Choroid plexus epithelial cell (primary cell): Measurements from ENCODE around the gene KCNS3.

Source experiments
- DNase-seq: peaks from one replicate; pipeline ENCODE4 v3.0.0-alpha.2; 2010; ENCODE audit warnings: low read depth
- H3K4me3 ChIP-seq: 2 replicates; pipeline ENCODE4 v1.5.1; 2011; ENCODE audit warnings: low read depth, mild to moderate bottlenecking, control low read depth, low read length, moderate library complexity
- TF ChIP-seq, protein P1 (sequence below): conservative IDR thresholded peaks from 2 replicates; pipeline ENCODE4 v1.5.1; 2011; ENCODE audit warnings: low read depth, mild to moderate bottlenecking, control low read depth, inconsistent platforms, low read length, moderate library complexity

KCNS3 gene

GRCh38 chr2:17878281-17879136 lies at the start of gene KCNS3:
KCNS3 (plus strand) TSS chr2:17878667; CDS start chr2:17931009, 52,342 bp downstream.
- TF ChIP-seq, protein P1, sequence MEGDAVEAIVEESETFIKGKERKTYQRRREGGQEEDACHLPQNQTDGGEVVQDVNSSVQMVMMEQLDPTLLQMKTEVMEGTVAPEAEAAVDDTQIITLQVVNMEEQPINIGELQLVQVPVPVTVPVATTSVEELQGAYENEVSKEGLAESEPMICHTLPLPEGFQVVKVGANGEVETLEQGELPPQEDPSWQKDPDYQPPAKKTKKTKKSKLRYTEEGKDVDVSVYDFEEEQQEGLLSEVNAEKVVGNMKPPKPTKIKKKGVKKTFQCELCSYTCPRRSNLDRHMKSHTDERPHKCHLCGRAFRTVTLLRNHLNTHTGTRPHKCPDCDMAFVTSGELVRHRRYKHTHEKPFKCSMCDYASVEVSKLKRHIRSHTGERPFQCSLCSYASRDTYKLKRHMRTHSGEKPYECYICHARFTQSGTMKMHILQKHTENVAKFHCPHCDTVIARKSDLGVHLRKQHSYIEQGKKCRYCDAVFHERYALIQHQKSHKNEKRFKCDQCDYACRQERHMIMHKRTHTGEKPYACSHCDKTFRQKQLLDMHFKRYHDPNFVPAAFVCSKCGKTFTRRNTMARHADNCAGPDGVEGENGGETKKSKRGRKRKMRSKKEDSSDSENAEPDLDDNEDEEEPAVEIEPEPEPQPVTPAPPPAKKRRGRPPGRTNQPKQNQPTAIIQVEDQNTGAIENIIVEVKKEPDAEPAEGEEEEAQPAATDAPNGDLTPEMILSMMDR, result no peak
- peak; percentile 19 for DNase-seq
- H3K4me3 ChIP-seq, result peak within 1 kb of the TSS; percentile 57

GRCh38 chr2:17830053-17831034 lies 48.1 kb upstream of the KCNS3 start:
- peak overlapping the region; percentile 28 for H3K4me3 ChIP-seq
- DNase-seq, result peak; percentile 79
- TF ChIP-seq, protein P1, result peak; percentile 90

DNA sequence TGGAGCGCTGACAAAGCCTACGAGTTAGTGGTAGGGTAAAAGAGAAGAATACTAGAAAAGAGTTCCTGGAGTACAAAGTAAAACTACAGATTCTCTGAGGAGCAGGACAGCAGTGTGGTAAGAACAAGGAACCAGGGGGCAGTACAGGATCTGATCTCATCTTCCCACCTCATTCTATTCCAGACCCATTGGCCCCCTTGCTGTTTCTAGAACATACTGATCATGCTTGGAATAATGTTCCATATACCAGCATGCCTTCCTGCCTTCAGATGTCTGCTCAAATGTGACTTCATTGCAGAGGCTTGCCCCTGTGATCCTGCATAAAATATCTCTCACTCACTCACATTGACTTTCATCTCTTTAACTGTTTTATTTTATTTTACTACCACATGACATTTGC lies 43.0 kb upstream of the KCNS3 start:
- H3K4me3 ChIP-seq, result no peak overlapping the region
- peak; percentile 67 for DNase-seq
- TF ChIP-seq, protein P1, result peak; percentile 16

GRCh38 chr2:17839959-17840358 lies 38.5 kb upstream of the KCNS3 start:
- no peak overlapping the region for H3K4me3 ChIP-seq
- TF ChIP-seq, protein P1, result no peak
- no peak for DNase-seq

DNA sequence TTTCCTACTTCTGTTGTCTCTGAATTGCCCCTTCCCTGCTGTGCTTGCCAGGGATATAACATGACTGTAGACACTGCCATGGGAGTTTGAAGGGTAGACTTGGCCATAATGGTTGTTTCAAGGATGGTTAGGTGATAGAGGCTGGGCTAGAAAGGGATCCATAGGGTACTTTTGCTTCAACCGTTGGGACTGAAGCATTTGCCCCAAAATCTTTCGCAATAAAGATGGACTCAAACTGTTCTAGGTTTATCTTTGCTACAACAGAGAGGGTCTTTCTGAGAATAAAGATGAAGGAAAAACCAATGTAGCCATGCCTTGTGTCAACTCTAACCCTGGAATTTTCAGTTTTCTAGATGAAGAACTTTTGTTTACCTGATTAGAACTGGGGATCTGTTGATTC lies 35.0 kb upstream of the KCNS3 start:
- TF ChIP-seq, protein P1, result no peak
- H3K4me3 ChIP-seq, result no peak overlapping the region
- DNase-seq, result no peak

- no peak for DNase-seq
- TF ChIP-seq, protein P1, result no peak
- no peak overlapping the region for H3K4me3 ChIP-seq
Observed at GRCh38 chr2:17845806-17846205, 32.7 kb upstream of the KCNS3 start.
